ENCODE results near the gene MYO10.

Gene MYO10

GRCh38 chr5:16826379-16827125 lies 109.5 kb downstream of the MYO10 start:
- in situ Hi-C loops (cut with HindIII; ENCODE audit: low sequenced_read_pairs): no loop called here

- in situ Hi-C loops (cut with HindIII; ENCODE audit: low sequenced_read_pairs): no loop called here
These were observed 116.4 kb downstream of the MYO10 start for GRCh38 chr5:16819522-16820167.

- in situ Hi-C loops (cut with HindIII; ENCODE audit: low sequenced_read_pairs): no loop called here
These were observed 120.7 kb downstream of the MYO10 start for GRCh38 chr5:16815432-16815831.

- in situ Hi-C loops (cut with HindIII; ENCODE audit: low sequenced_read_pairs): no loop called here
These were observed 123.2 kb downstream of the MYO10 start for GRCh38 chr5:16812911-16813310.

GRCh38 chr5:16812448-16812847 lies 123.6 kb downstream of the MYO10 start:
- in situ Hi-C loops (cut with HindIII; ENCODE audit: low sequenced_read_pairs): no loop called here

GRCh38 chr5:16810208-16810854 lies 125.8 kb downstream of the MYO10 start:
- in situ Hi-C loops (cut with HindIII; ENCODE audit: low sequenced_read_pairs): no loop called here

GRCh38 chr5:16809395-16810207 lies 126.5 kb downstream of the MYO10 start:
- in situ Hi-C loops (cut with HindIII; ENCODE audit: low sequenced_read_pairs): no loop called here

- in situ Hi-C loops (cut with HindIII; ENCODE audit: low sequenced_read_pairs): no loop called here
These were observed 127.1 kb downstream of the MYO10 start for GRCh38 chr5:16809010-16809394.

GRCh38 chr5:16808021-16808420 lies 128.1 kb downstream of the MYO10 start:
- in situ Hi-C loops (cut with HindIII; ENCODE audit: low sequenced_read_pairs): no loop called here

- in situ Hi-C loops (cut with HindIII; ENCODE audit: low sequenced_read_pairs): no loop called here
These were observed 128.6 kb downstream of the MYO10 start for GRCh38 chr5:16807547-16807864.

- in situ Hi-C loops (cut with HindIII; ENCODE audit: low sequenced_read_pairs): no loop called here
These were observed 129.2 kb downstream of the MYO10 start for GRCh38 chr5:16806711-16807546.

GRCh38 chr5:16805486-16805885 lies 130.6 kb downstream of the MYO10 start:
- in situ Hi-C loops (cut with HindIII; ENCODE audit: low sequenced_read_pairs): no loop called here

- in situ Hi-C loops (cut with HindIII; ENCODE audit: low sequenced_read_pairs): no loop called here
These were observed 132.3 kb downstream of the MYO10 start for GRCh38 chr5:16803831-16804230.

- in situ Hi-C loops (cut with HindIII; ENCODE audit: low sequenced_read_pairs): no loop called here
These were observed 135.6 kb downstream of the MYO10 start for GRCh38 chr5:16800477-16800876.

GRCh38 chr5:16799796-16800195 lies 136.3 kb downstream of the MYO10 start:
- in situ Hi-C loops (cut with HindIII; ENCODE audit: low sequenced_read_pairs): loop anchor here (5.0 kb wide), 1 partner anchor 393 kb away; no protein-coding TSS in a partner anchor

GRCh38 chr5:16797951-16798350 lies 138.1 kb downstream of the MYO10 start:
- in situ Hi-C loops (cut with HindIII; ENCODE audit: low sequenced_read_pairs): loop anchor here (5.0 kb wide), 1 partner anchor 394 kb away; no protein-coding TSS in a partner anchor

GRCh38 chr5:16794269-16794913 lies 141.7 kb downstream of the MYO10 start:
- in situ Hi-C loops (cut with HindIII; ENCODE audit: low sequenced_read_pairs): no loop called here

GRCh38 chr5:16792598-16793275 lies 143.4 kb downstream of the MYO10 start:
- in situ Hi-C loops (cut with HindIII; ENCODE audit: low sequenced_read_pairs): no loop called here

- in situ Hi-C loops (cut with HindIII; ENCODE audit: low sequenced_read_pairs): no loop called here
These were observed 144.0 kb downstream of the MYO10 start for GRCh38 chr5:16791904-16792597.

Data from DLD1 (cell line).